ENCODE results near the gene KRTAP1-5. TPM values are rescaled to one million over a fixed set of nuclear protein-coding genes. Genes with fewer than 3 reads are reported as not detected.

The KRTAP1-5 gene
- total and polyA plus RNA-seq, 2 donors (not counting 3 experiments of a cell fraction or from before 2014, with no cell fraction given): not detected

DNA sequence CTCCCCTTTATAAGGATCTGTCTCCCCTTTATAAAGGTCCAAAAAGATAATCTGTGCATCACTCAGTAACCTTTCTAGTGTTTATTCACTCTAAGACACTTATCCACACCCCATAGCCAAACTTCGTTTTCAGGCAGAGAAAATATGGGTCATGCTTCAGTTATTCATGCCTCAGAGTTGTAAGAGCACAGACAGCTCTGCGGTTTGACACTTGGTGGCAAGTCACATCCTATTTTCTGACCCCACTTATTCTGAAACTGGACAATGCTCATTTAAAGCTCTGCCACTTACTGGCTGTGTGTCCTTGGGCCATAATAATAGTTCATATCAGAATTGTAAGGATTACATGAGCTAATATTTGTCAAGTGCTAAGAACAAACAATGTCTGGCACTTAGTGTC is 22.1 kb upstream of the KRTAP1-5 start:
- CTCF ChIA-PET: no interaction called here
- POLR2A ChIA-PET: no interaction called here

GRCh38 chr17:41048441-41048840 is 21.4 kb upstream of the KRTAP1-5 start:
- Histone ChIP-seq H4K20me1 (replicated peaks; ENCODE audit: control insufficient read depth, extremely low read depth, insufficient read depth, low read length) (no peaks in the 10 kb centered on the region), H3K36me3 (ENCODE audit: control insufficient read depth in 2 of 2, extremely low read depth in 1 of 2, insufficient read depth in 2 of 2, low read length in 2 of 2) (no peaks in the 10 kb centered on the region), H3K27ac (ENCODE audit: insufficient read depth, low read depth, low read length) (no peak overlapping the region), H3K9ac (replicated peaks; ENCODE audit: extremely low read depth, insufficient read depth, low read length) (no peak overlapping the region), H3K9me3 (replicated peaks; ENCODE audit: control insufficient read depth, insufficient read depth, low read length) (no peaks in the 10 kb centered on the region), H3K4me2 (ENCODE audit: insufficient read depth, low read length) (no peak overlapping the region), H3K4me3 (replicated peaks in 1 of 3; ENCODE audit: insufficient read depth in 1 of 3, low read depth in 1 of 3, low read length in 3 of 3) (no peak overlapping the region), H3K9me1 (replicated peaks; ENCODE audit: control insufficient read depth, extremely low read depth, insufficient read depth, low read length) (no peaks in the 10 kb centered on the region), H3K27me3 (ENCODE audit: control insufficient read depth in 2 of 2, insufficient read depth in 2 of 2, low read length in 2 of 2) (peaks cover 5 to 7% of the 10 kb centered on the region in 2 experiments), H2AFZ (ENCODE audit: low read depth, low read length) (no peak overlapping the region), H3K79me2 (ENCODE audit: control insufficient read depth, insufficient read depth, low read length) (no peaks in the 10 kb centered on the region), H3K4me1 (ENCODE audit: control insufficient read depth, extremely low read depth, insufficient read depth, low read length) (no peaks in the 10 kb centered on the region)
- no peak for FAIRE-seq
- dilution Hi-C loops (cut with MboI; ENCODE audit: extremely low pct_ligation_motif_present, low sequenced_read_pairs): no loop called here
- intact Hi-C loops (cut with micrococcal nuclease): no loop called here
- ChIA-PET POLR2A (no interaction called here), CTCF (no interaction called here)
- TF ChIP-seq EZH2 (IDR thresholded peaks at IDR 0.05; ENCODE audit: borderline replicate concordance, low read depth, low read length, severe bottlenecking): no peak
- TF ChIP-seq, protein P1, sequence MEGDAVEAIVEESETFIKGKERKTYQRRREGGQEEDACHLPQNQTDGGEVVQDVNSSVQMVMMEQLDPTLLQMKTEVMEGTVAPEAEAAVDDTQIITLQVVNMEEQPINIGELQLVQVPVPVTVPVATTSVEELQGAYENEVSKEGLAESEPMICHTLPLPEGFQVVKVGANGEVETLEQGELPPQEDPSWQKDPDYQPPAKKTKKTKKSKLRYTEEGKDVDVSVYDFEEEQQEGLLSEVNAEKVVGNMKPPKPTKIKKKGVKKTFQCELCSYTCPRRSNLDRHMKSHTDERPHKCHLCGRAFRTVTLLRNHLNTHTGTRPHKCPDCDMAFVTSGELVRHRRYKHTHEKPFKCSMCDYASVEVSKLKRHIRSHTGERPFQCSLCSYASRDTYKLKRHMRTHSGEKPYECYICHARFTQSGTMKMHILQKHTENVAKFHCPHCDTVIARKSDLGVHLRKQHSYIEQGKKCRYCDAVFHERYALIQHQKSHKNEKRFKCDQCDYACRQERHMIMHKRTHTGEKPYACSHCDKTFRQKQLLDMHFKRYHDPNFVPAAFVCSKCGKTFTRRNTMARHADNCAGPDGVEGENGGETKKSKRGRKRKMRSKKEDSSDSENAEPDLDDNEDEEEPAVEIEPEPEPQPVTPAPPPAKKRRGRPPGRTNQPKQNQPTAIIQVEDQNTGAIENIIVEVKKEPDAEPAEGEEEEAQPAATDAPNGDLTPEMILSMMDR (IDR thresholded peaks at IDR 0.05; ENCODE audit: extremely low read depth in 1 of 2, insufficient read depth in 1 of 2, low read depth in 1 of 2, low read length in 2 of 2): no peak
- no peak for TF ChIP-seq MAX (IDR thresholded peaks at IDR 0.05; ENCODE audit: insufficient read depth, insufficient read length)
- TF ChIP-seq FOS (IDR thresholded peaks at IDR 0.05; ENCODE audit: borderline replicate concordance, insufficient read depth, low read length): no peak
- no peak for TF ChIP-seq GATA2 (IDR thresholded peaks at IDR 0.05; ENCODE audit: insufficient read depth, insufficient read length, low read depth, low read length)
- no peak for TF ChIP-seq POLR2AphosphoS5 (IDR thresholded peaks at IDR 0.05; ENCODE audit: insufficient read depth, low read depth, low read length)
- no peak for TF ChIP-seq JUN (IDR thresholded peaks at IDR 0.05; ENCODE audit: borderline replicate concordance, insufficient read depth, insufficient read length, low read depth)
- TF ChIP-seq MYC (IDR thresholded peaks at IDR 0.05; ENCODE audit: low read depth, low read length): no peak
- no peak for TF ChIP-seq POLR2A (IDR thresholded peaks at IDR 0.05; ENCODE audit: low read depth, low read length)
- BruUV-seq (replicated peaks): no TSS peak
- DNase-seq (ENCODE audit: low read depth, low spot score): no peak

More for the DNA sequence above, 22.1 kb upstream of the KRTAP1-5 start:
- Histone ChIP-seq H3K27ac (ENCODE audit: insufficient read depth, low read depth, low read length) (no peak overlapping the region), H4K20me1 (replicated peaks; ENCODE audit: control insufficient read depth, extremely low read depth, insufficient read depth, low read length) (no peaks in the 10 kb centered on the region), H3K79me2 (ENCODE audit: control insufficient read depth, insufficient read depth, low read length) (no peaks in the 10 kb centered on the region), H3K9ac (replicated peaks; ENCODE audit: extremely low read depth, insufficient read depth, low read length) (no peak overlapping the region), H3K4me1 (ENCODE audit: control insufficient read depth, extremely low read depth, insufficient read depth, low read length) (no peaks in the 10 kb centered on the region), H2AFZ (ENCODE audit: low read depth, low read length) (no peak overlapping the region), H3K4me3 (replicated peaks in 1 of 3; ENCODE audit: insufficient read depth in 1 of 3, low read depth in 1 of 3, low read length in 3 of 3) (no peak overlapping the region), H3K27me3 (ENCODE audit: control insufficient read depth in 2 of 2, insufficient read depth in 2 of 2, low read length in 2 of 2) (peaks cover 5 to 7% of the 10 kb centered on the region in 2 experiments), H3K36me3 (ENCODE audit: control insufficient read depth in 2 of 2, extremely low read depth in 1 of 2, insufficient read depth in 2 of 2, low read length in 2 of 2) (no peaks in the 10 kb centered on the region), H3K9me1 (replicated peaks; ENCODE audit: control insufficient read depth, extremely low read depth, insufficient read depth, low read length) (no peaks in the 10 kb centered on the region), H3K9me3 (replicated peaks; ENCODE audit: control insufficient read depth, insufficient read depth, low read length) (no peaks in the 10 kb centered on the region), H3K4me2 (ENCODE audit: insufficient read depth, low read length) (no peak overlapping the region)
- dilution Hi-C loops (cut with MboI; ENCODE audit: extremely low pct_ligation_motif_present, low sequenced_read_pairs): no loop called here
- TF ChIP-seq FOS (IDR thresholded peaks at IDR 0.05; ENCODE audit: borderline replicate concordance, insufficient read depth, low read length) (peak; percentile 52), POLR2A (IDR thresholded peaks at IDR 0.05; ENCODE audit: low read depth, low read length) (no peak)
- DNase-seq (ENCODE audit: low read depth, low spot score) (no peak), FAIRE-seq (no peak)
- no TSS peak for BruUV-seq (replicated peaks)
- intact Hi-C loops (cut with micrococcal nuclease): no loop called here

Data from endothelial cell of umbilical vein (primary cell).